HG03097 (cell line): ENCODE results near the gene TCF7L1.
"Not testable (repeated sequence)": the region's sequence is repeated elsewhere in the genome, so short reads cannot be mapped to it uniquely, and the experiment has no call there.

ENCODE experiments used
- ATAC-seq: cut with Tn5 transposase; IDR thresholded peaks from one replicate; pipeline ENCODE4 v1.9.1; 2021; ENCODE audit not compliant: unreplicated experiment, low FRiP score

Gene TCF7L1, protein sequence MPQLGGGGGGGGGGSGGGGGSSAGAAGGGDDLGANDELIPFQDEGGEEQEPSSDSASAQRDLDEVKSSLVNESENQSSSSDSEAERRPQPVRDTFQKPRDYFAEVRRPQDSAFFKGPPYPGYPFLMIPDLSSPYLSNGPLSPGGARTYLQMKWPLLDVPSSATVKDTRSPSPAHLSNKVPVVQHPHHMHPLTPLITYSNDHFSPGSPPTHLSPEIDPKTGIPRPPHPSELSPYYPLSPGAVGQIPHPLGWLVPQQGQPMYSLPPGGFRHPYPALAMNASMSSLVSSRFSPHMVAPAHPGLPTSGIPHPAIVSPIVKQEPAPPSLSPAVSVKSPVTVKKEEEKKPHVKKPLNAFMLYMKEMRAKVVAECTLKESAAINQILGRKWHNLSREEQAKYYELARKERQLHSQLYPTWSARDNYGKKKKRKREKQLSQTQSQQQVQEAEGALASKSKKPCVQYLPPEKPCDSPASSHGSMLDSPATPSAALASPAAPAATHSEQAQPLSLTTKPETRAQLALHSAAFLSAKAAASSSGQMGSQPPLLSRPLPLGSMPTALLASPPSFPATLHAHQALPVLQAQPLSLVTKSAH

DNA sequence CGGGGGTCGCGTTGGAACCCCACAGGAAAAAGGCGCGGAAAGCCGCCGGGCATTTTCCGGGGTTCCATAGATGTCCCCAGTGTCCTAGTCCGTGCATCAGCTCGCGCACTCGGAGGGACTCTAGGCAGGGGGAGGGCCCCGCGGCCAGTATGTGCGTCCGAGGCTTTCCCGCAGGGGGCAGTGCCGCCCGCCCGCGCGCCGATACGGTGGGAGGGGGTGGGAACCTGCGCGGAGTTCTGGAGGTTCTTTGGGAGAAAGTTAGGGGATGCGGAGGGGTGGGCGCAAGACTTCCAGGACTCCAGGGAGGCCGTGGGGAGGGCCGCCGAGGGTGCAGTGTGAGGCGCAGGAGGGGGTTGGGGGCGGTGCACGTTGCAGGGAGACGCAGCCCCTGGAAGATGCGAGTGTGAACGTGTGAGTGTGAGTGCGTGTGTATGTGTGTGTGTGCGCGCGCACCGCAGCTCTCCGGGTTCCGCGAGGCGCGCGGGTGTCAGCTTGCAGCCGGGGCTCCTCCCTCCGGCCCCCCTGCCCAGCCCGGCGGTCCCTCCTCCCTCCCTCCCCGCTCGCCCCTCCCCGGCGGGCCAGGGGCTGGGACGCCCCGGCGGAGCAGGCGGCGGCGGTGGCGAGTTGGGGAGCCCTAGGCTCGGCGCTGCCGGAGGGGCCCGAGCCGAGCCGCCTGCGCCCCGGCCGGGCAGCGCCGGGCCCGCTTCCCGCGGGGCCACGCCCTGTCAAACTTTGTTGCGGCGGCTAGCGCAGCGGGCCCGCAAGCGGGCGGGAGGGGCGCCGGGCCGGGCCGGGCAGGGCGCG lies at the start of gene TCF7L1:
Gene TCF7L1, plus strand, starts transcription at position 559 of the 804 bp plus-strand sequence. CDS start 293 bp downstream, outside the sequence.
- ATAC-seq = no peak

DNA sequence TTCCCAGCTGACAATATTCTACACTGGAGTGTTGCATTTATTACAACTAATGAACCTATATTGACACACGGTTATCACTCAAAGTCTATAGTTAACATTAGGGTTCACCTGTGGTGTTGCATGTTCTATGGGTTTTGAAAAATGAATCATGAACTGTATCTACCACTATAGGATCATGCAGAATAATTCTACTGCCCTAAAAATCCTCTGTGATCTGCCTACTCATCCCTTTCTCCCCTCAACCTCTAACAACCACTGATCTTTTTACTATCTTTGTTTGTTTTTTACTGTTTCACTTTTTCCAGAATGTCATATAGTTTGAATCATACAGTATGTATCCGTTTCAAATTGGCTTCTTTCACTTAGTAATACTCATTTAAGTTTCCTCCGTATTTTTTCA lies 47.6 kb upstream of the TCF7L1 start:
- no peak for ATAC-seq

DNA sequence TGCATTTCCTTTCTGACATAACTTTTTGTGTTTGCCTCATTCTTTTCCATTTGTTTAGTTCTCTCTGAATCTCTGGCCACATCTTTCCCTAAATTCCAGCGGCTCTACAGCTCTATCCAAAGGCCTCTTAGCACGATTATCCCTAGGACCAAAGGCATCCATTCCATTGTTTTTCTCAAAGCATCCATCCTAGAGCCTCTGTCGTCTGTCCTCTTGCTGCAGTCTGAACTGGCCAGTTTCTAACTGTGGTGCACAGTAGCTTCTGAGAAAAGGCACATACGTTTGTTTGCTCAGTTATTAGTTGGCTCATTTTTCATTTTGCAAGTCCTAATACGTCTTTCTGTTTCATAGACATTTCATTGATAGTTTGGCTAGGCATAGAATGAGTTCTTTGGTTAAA lies 45.7 kb upstream of the TCF7L1 start:
- ATAC-seq = no peak

DNA sequence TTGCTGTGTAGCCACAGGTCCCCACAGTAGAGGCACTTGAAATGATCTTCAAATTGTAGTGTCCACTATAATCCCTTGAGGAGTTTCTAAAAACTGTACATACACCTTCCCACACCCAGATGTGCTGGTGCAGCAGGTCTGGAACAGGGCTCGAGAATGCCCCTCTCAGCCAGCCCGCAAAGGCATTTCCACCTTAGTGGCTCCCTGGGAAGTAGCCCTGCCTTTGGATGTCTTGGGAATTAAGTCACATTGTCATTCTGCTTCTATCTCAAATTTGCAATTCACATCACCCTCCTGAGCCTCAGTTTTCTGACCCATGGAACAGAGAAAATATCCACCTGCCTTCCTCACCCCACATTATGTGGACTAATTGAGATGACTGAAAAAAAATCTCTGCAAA lies 44.3 kb upstream of the TCF7L1 start:
- ATAC-seq = no peak

DNA sequence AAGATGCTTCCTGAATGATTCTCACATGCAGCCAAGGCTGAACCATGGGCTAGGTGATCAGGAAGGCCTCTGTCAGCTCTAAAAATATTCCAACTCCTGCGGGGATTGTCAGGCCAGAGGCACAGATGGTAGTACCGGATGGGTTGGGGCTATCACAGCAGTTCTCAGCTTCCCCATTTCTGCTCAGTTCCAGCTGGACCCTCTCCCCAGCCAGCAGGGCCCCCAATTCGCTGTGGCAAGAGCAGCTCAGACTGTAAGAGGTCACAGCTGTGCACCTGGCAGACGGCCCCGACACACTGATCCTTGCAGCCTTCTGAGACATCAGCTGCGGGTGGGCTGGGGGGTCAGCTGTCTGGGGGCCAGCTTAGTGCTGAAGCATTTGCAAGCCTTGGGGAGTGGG lies 43.6 kb upstream of the TCF7L1 start:
- no peak for ATAC-seq

DNA sequence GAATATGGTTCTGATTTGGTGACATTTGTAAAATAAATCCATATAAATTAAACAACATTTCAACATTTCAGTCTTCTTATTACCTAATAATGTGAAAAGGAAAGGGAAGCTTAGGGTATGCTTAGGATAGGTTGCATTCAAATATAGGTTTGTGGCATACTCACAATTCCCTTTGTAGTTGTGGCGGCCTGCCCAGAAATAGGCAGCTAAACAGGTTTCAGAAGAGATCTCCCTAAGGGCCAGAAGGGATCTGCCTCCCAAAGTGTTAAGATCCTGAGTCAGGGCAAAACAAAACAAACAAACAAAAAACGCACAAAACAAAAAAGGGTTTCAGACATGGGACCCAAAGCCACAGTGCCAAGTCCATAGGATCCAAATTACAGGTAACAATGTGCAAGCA lies 41.4 kb upstream of the TCF7L1 start:
- ATAC-seq = no peak

DNA sequence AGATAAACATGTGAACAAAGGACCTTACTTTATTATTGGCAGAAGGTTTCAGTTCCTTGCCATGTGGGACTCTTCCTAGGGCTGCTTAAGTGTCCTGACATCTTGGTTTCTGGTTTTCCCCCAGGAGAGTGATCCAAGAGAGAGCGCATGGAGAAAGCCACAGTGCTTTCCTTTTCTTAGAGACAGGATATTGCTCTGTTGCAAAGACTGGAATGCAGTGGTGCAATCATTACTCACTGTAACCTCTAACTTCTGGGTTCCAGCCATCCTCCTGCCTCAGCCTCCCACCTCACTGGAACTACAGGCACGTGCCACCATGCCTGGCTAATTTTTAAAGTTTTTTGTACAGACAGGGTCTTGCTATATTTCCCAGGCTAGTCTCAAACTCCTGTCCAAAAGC lies 38.1 kb upstream of the TCF7L1 start:
- ATAC-seq = no peak

DNA sequence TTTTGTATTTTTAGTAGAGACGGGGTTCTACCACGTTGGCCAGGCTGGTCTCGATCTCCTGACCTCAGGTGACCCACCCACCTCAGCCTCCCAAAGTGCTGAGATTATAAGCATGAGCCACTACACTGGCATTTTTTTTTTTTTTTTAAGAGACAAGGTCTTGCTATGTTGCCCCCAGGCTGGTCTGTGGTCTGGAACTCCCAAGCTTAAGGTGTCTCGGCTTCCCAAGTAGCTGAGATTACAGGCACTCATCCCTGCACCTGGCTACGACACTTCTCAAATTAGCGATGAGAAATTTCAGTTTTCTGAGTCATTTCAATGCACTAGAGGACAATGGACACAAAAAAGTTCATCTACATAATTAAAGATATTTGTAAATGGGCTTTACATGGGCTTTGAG lies 36.6 kb upstream of the TCF7L1 start:
- ATAC-seq = no peak

DNA sequence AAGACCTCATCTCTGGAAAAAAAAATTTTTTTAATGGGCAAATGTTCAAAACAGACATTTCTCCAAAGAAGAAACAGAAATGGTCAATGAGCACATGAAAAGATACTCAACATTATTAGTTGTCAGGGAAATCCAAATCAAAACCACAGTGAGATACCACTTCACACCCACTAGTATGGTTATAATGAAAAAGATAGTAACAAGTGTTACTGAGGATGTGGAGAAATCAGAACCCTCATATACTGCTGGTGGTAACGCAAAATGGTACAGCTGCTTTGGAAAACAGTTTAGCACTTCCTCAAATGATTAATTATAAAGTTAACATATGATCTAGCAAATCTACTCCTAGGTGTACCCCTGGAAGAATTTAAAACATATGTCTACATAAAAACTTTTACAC lies 29.0 kb upstream of the TCF7L1 start:
- no peak for ATAC-seq

DNA sequence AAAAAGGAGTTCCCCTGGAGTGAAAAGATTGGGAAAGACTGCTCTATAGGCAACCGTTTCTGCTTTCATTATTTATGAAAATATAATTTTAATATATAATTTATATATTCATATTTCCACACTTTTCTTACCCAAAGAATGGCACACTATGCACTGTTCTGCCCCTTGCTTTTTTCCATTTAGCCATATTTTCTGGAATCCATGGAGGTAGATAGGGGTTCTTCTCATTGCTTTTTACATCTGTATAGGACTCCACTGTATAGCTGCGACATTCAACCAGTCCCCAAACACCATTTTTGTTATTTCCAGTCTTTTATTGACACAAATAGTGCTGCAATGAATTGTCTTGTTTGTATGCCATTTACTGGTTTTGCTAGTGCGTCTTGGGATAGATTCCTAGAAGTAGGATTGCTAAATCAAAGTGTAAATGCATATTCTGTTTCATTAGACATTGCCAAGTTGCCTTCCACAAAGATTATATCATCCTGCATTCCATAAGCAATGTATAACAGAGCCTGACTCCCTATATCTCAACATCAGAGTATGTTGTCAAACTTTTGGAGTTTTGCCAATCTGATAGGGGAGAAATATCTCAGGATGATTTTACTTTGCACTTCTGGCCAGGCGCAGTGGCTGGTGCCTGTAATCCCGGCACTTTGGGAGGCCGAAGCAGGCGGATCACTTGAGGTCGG lies 26.6 kb upstream of the TCF7L1 start:
- ATAC-seq = no peak

DNA sequence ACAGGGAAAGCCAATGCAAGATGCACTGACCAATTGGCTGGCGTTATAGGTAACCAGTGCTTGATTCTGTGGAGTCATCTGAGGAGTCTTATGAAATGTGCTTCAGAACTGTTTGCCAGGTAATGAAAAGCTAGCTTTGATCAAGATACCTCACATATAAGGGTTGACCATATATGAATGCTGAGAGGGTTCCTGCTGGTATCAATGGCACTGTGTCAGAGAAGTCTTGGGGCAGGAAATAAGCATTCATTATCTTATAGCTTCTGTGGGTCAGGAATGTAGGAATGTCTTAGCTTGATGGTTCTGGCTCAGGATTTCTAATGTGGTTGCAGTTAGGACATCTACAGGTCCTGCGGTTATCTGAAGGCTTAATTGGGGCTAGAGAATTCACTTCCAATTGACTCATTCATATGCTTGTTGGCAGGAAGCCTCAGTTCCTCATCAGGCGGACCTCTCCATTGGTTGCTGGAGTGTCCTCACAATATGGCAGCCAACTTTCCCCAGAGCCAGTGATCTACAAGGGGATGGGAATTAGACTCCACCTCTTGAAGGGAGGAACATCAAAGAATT lies 22.1 kb upstream of the TCF7L1 start:
- no peak for ATAC-seq

DNA sequence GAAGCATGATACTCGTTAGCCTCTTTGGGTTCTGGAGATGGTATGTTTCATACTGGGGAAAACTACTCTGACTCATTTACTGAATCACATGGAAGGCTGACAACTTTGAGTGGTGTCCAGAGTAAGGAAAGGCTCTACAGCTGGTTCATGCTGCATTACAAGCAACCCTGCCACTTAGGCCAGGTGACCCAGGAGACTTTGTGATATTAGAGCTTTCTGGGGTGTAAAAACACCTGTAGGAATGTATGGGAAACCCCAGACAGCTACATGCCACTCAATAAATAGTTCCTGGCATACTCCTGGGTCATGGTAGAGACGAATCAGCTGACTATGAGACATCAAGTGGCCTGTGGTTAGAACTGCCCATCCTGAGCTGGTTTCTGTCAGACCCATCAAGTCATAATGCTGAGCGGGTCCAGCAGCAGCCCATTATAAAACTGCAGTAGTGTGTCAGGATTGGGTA lies 21.3 kb upstream of the TCF7L1 start:
- ATAC-seq = no peak

DNA sequence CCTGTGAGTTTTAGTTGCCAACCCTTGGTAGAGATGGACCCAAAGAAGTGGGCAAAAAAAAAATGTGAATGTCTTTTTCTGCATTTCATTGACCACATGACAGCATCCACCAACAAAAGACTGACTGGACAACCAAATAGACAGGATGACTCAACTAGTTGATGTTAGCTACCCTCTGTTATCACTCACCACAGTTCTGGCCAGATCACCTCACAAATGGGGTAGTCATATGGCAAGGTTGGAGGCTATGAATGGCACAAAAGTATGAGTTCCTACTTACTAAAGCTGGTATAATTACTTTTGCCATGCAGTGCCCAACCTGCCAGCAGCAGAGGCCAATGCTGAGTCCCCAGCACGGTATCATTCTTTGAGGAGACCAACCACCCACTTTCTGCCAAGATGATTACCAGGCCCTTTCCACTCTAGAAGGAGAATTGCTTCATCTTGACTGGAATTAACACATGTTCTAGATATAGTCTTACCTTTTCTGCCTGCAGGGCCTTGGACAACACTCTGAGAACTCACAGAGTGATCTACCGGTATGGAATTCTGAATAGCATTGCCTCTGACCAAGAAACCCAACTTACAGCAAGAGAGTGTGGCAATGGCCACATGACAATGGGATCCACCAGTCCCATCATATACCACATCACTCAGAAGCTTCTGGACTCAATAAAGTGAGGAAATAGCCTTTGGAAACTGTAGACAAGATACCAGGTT lies 20.1 kb upstream of the TCF7L1 start:
- ATAC-seq = no peak

DNA sequence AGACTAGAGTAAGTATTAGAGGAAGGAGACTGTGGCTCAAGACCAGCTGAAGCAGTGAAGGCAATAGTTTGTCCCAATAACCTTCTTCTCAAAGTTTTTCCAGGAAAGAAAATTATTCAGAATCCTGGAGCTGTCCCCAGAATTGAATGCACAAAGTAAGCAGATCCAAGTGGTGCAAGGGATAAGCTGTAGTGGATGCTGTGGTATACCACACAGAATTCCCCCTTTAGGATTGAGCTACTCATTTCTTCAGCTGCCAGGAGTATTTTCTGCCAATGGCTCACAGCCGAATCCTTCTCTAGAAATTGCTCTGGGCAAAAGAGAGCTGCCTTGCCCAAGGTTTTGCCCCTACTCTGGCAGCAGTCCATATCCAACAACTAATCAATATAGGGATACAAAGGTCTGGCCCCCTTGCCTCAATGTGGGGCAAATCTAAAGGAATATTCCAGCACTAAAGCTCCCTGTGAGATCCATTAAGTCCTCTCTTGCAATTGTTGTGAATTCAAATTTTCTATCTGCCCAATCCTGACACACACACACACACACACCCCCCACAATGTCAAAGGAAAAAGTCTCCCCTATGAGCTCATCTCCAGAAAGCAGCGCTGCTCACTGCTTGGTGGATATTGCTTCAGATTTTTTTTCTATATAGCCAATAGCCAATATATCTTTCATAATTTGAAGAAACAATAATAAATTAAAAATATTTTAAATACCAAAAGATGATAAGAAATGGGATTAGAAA lies 18.4 kb upstream of the TCF7L1 start:
- ATAC-seq = no peak

DNA sequence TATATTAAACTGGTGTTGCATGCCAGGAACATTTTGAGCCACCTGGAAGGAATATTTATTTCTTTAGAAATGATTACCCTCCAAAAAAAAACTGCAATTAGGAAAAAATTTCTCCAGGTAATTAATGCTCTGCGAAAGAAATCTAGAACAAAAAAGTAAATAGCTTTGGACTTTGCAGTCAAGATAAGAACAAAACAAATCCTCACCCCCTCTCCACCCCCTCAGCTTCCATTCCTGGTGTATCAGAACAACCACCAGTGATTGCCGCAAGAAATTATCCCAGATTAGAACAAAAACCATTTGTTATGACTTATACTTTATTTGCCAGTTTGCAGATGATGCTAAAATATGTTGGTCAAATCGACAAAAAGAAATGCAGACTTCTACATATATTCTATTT lies 17.0 kb upstream of the TCF7L1 start:
- no peak for ATAC-seq

DNA sequence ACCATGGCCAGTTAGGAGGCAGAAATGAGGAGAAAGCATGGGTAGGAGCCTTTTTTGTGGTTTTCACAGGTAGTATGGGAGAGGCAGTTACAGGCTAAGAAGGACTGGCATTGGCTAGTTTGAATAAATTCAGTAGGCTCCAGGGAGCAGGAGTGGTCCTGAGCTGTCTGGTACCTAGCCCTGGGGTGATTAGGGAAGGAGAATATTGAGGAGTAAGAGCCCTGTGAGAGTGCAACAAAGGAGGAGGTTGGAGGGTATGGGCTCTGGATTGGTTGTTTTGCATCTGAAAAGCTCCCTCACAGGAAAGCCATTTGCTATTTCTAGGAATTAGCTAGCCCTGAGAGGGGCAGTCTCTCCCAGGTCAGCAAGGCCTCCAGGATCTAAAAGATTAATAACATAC lies 13.3 kb upstream of the TCF7L1 start:
- ATAC-seq = no peak

DNA sequence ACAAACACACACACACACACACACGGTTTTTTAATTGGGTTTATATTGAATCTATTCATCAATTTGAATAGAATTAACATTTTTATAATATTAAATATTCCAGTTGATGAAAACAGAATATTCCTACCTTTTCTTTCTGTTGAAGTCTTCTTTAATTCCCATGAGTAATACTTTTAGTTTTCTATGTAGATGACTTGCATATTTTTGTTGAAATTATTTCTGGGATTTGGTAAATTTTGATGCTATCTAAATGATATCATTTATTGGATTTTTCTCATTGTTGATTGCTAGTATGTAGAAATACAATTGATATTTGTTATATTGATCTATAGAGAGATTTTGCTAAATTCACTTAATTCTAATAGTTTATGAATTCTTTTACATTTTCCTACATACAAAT lies 12.8 kb upstream of the TCF7L1 start:
- no peak for ATAC-seq

DNA sequence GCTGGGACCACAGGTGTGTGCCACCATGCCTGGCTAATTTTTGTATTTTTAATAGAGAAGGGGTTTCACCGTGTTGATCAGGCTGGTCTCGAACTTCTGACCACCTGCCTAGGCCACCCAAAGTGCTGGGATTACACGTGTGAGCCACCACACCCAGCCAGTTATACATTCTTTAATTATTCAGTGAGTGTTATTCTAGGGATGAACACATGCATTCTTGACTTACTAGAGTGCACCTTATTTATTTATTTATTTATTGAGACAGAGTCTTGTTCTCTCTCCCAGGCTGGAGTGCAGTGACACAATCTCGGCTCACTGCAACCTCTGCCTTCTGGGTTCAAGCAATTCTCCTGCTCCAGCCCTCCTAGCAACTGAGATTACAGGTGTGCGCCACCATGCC lies 6.7 kb upstream of the TCF7L1 start:
- not testable (repeated sequence) for ATAC-seq

DNA sequence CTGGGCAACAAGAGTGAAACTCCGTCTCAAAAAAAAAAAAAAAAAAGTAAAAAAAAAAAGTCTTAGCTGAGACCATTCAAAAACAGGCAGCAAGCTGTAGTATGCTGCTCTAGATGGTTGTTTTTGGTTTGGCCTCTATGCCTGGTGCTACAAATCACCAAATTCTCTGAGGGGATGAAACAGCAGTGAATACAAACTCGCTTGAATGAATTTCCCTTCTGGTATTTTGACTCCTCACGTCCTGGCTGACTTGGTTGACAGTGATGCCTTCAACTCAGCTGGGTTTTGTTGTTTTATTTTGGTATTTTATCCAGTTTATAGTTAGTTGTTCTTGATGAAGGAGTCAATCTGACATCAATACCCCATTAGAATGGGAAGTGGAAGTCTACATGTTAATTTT lies 3.3 kb upstream of the TCF7L1 start:
- no peak for ATAC-seq
